GM18502 (cell line): Measurements from ENCODE around the gene RNF207.

ENCODE experiments used
- ATAC-seq: cut with Tn5 transposase; IDR thresholded peaks from one replicate; pipeline ENCODE4 v1.9.1; 2021; ENCODE audit warnings: mild to moderate bottlenecking; ENCODE audit not compliant: unreplicated experiment, poor library complexity

The RNF207 gene

GRCh38 chr1:6172549-6172948, 33.4 kb upstream of the RNF207 start:
- no peak for ATAC-seq

- no peak for ATAC-seq
These were observed 31.1 kb upstream of the RNF207 start for GRCh38 chr1:6174621-6175410.

GRCh38 chr1:6175411-6175828, 30.5 kb upstream of the RNF207 start:
- ATAC-seq, result no peak

GRCh38 chr1:6176779-6177178, 29.1 kb upstream of the RNF207 start:
- ATAC-seq, result no peak

- ATAC-seq, result no peak
These were observed 28.1 kb upstream of the RNF207 start for GRCh38 chr1:6177681-6178380.

- no peak for ATAC-seq
These were observed 27.0 kb upstream of the RNF207 start for GRCh38 chr1:6178751-6179563.

GRCh38 chr1:6179564-6180175, 26.2 kb upstream of the RNF207 start:
- no peak for ATAC-seq

GRCh38 chr1:6180268-6180706, 25.6 kb upstream of the RNF207 start, which contains the start of gene CHD5:
CHD5 (minus strand) TSS chr1:6180321; CDS start chr1:6180023, 298 bp downstream.
- no peak for ATAC-seq

GRCh38 chr1:6180707-6181311, 25.1 kb upstream of the RNF207 start:
- no peak for ATAC-seq

GRCh38 chr1:6181347-6181770, 24.6 kb upstream of the RNF207 start:
- ATAC-seq, result no peak

- ATAC-seq, result no peak
These were observed 22.4 kb upstream of the RNF207 start for GRCh38 chr1:6183520-6183989.

GRCh38 chr1:6184083-6184783, 21.7 kb upstream of the RNF207 start:
- no peak for ATAC-seq

GRCh38 chr1:6185151-6185550, 20.8 kb upstream of the RNF207 start:
- ATAC-seq, result no peak

GRCh38 chr1:6185635-6186382, 20.1 kb upstream of the RNF207 start:
- ATAC-seq, result no peak

- no peak for ATAC-seq
These were observed 17.5 kb upstream of the RNF207 start for GRCh38 chr1:6188466-6188865.

GRCh38 chr1:6191968-6192367, 14.0 kb upstream of the RNF207 start:
- ATAC-seq, result no peak

GRCh38 chr1:6197746-6198427, 8.0 kb upstream of the RNF207 start:
- no peak for ATAC-seq
